ENCODE results near the gene IFIT1B. TPM values are rescaled to one million over a fixed set of nuclear protein-coding genes. Genes with fewer than 3 reads are reported as not detected.

IFIT1B gene
- polyA plus RNA-seq, 1 experiment, result not detected

GRCh38 chr10:89413398-89413912 lies 35.6 kb downstream of the IFIT1B start:
- Histone ChIP-seq H3K27ac (ENCODE audit: low read depth, low read length) (no peak overlapping the region), H3K27me3 (ENCODE audit: control insufficient read depth, insufficient read depth, low read length) (no peaks in the 10 kb centered on the region), H3K4me3 (ENCODE audit: low read depth, low read length) (peak overlapping the region; percentile 76), H3K9me3 (ENCODE audit: control insufficient read depth, insufficient read depth, low read length) (peaks cover 3% of the 10 kb centered on the region)
- no peak for TF ChIP-seq CTCF (IDR thresholded peaks at IDR 0.05; ENCODE audit: low read depth, low read length)
- ChIA-PET CTCF (interaction anchor here (0.6 to 1.5 kb wide), 4 partner anchors 44 to 314 kb away, joined by 4 to 7 read pairs (median 4); no protein-coding TSS in a partner anchor), POLR2A (interaction anchor here (1.0 to 1.3 kb wide), 2 partner anchors 20 to 21 kb away, joined by 3 to 6 read pairs; no protein-coding TSS in a partner anchor)
- DNase-seq (ENCODE audit: low read depth, low spot score), result no peak

GRCh38 chr10:89414146-89414878 lies 36.5 kb downstream of the IFIT1B start, which contains the start of gene IFIT5:
TSS of gene IFIT5 (plus strand) at chr10:89414568. CDS start at chr10:89414799, 231 bp downstream.
- CTCF ChIA-PET, result interaction anchor here (0.5 to 2.0 kb wide), 5 partner anchors 22 to 197 kb away, joined by 3 to 7 read pairs (median 4); partner anchors contain the start of gene IFIT1

GRCh38 chr10:89414879-89415821 lies 37.3 kb downstream of the IFIT1B start:
- Histone ChIP-seq H3K4me3 (ENCODE audit: low read depth, low read length) (peak overlapping the region; percentile 76), H3K27me3 (ENCODE audit: control insufficient read depth, insufficient read depth, low read length) (no peaks in the 10 kb centered on the region), H3K9me3 (ENCODE audit: control insufficient read depth, insufficient read depth, low read length) (peaks cover 3% of the 10 kb centered on the region), H3K27ac (ENCODE audit: low read depth, low read length) (peak overlapping the region; percentile 85)
- ChIA-PET CTCF (interaction anchor here (0.5 to 2.0 kb wide), 3 partner anchors 42 to 197 kb away, joined by 4 to 7 read pairs (median 7); no protein-coding TSS in a partner anchor), POLR2A (interaction anchor here (1.0 to 1.3 kb wide), 2 partner anchors 22 to 87 kb away, joined by 3 to 6 read pairs; partner anchors contain the start of gene IFIT3)
- no peak for DNase-seq (ENCODE audit: low read depth, low spot score)
- TF ChIP-seq CTCF (IDR thresholded peaks at IDR 0.05; ENCODE audit: low read depth, low read length), result no peak

More at GRCh38 chr10:89414146-89414878, 36.5 kb downstream of the IFIT1B start, which contains the start of gene IFIT5:
- TF ChIP-seq CTCF (IDR thresholded peaks at IDR 0.05; ENCODE audit: low read depth, low read length), result no peak
- Histone ChIP-seq H3K27ac (ENCODE audit: low read depth, low read length) (peak within 1 kb of the TSS; percentile 85), H3K9me3 (ENCODE audit: control insufficient read depth, insufficient read depth, low read length) (peaks cover 3% of the 10 kb centered on the region), H3K27me3 (ENCODE audit: control insufficient read depth, insufficient read depth, low read length) (no peaks in the 10 kb centered on the region), H3K4me3 (ENCODE audit: low read depth, low read length) (peak within 1 kb of the TSS; percentile 76)
- POLR2A ChIA-PET, result interaction anchor here (1.0 to 1.3 kb wide), 3 partner anchors 21 to 86 kb away, joined by 3 to 6 read pairs (median 3); partner anchors contain the start of gene IFIT3
- no peak for DNase-seq (ENCODE audit: low read depth, low spot score)

GRCh38 chr10:89416465-89416864 lies 38.6 kb downstream of the IFIT1B start:
- H3K4me3 ChIP-seq (ENCODE audit: low read depth, low read length), result no peak overlapping the region
- no peak for TF ChIP-seq CTCF (IDR thresholded peaks at IDR 0.05; ENCODE audit: low read depth, low read length)
- ChIA-PET POLR2A (interaction anchor here (0.6 kb wide), 1 partner anchor 24 kb away, joined by 3 read pairs; the partner anchor contains the start of gene IFIT1), CTCF (interaction anchor here (0.6 kb wide), 2 partner anchors 48 to 298 kb away, joined by 3 read pairs; no protein-coding TSS in a partner anchor)
- peaks cover 3% of the 10 kb centered on the region for H3K9me3 ChIP-seq (ENCODE audit: control insufficient read depth, insufficient read depth, low read length)
- DNase-seq (ENCODE audit: low read depth, low spot score), result no peak
- H3K27me3 ChIP-seq (ENCODE audit: control insufficient read depth, insufficient read depth, low read length), result no peaks in the 10 kb centered on the region
- H3K27ac ChIP-seq (ENCODE audit: low read depth, low read length), result no peak overlapping the region

All from AG04450 (cell line).